Peyer's patch (tissue), 4 donors: ENCODE results near the gene ARID1B. TPM values are rescaled to one million over a fixed set of nuclear protein-coding genes. Genes with fewer than 3 reads are reported as not detected.

Experiments used
- DNase-seq, 3 donors: peaks; one replicate each; pipeline ENCODE4 v3.0.0-alpha.2; 2017 to 2019
- H3K27ac ChIP-seq, 4 donors: fragments of 200-600 bp; sonication (generic); one replicate each; pipeline ENCODE4 v1.5.1; 2016 to 2019
- H3K27me3 ChIP-seq, 2 donors: fragments of 200-600 bp; sonication (generic); one replicate each; pipeline ENCODE4 v1.5.1; 2019
- H3K36me3 ChIP-seq, 3 donors: fragments of 200-600 bp; sonication (generic); one replicate each; pipeline ENCODE4 v1.5.1; 2016 to 2019
- H3K4me1 ChIP-seq, 4 donors: fragments of 200-600 bp; sonication (generic); one replicate each; pipeline ENCODE4 v1.5.1; 2016 to 2019
- H3K4me3 ChIP-seq, 4 donors: fragments of 200-600 bp; sonication (generic); 1 replicate in 3 of 4; 2 replicates in 1 of 4; pipeline ENCODE4 v1.5.1; 2016 to 2019; ENCODE audit warnings: mild to moderate bottlenecking in 1 of 4
- H3K9me3 ChIP-seq, 4 donors: fragments of 200-600 bp; sonication (generic); one replicate each; pipeline ENCODE4 v1.5.1; 2016 to 2019; ENCODE audit warnings: mild to moderate bottlenecking in 1 of 4
- POLR2A ChIP-seq, 2 donors: fragments of 450-650 bp; IDR thresholded peaks; one replicate each; pipeline ENCODE4 v1.5.1; 2017; ENCODE audit warnings: antibody characterized with exemption in 2 of 2, mild to moderate bottlenecking in 2 of 2, moderate library complexity in 2 of 2
- total RNA-seq, 4 donors: library from RNA; depleted of rRNA; stranded (reverse); fragments of >200 nt; gene quantifications; one replicate each; pipeline ENCODE4 v1.1.0, GENCODE V29; 2016
- TF ChIP-seq, protein P1 (sequence below), 6 experiments: fragments of 450-650 bp in 4 of 6; fragments of 200-600 bp in 2 of 6; sonication (generic) in 1 of 6; IDR thresholded peaks; one replicate each; pipeline ENCODE4 v1.5.1; 2017 to 2019; ENCODE audit warnings: antibody characterized with exemption in 6 of 6, mild to moderate bottlenecking in 3 of 6, moderate library complexity in 1 of 6

ARID1B gene
- total RNA-seq, 4 donors from 2014 or later = 117 to 174 (median 149) TPM

DNA sequence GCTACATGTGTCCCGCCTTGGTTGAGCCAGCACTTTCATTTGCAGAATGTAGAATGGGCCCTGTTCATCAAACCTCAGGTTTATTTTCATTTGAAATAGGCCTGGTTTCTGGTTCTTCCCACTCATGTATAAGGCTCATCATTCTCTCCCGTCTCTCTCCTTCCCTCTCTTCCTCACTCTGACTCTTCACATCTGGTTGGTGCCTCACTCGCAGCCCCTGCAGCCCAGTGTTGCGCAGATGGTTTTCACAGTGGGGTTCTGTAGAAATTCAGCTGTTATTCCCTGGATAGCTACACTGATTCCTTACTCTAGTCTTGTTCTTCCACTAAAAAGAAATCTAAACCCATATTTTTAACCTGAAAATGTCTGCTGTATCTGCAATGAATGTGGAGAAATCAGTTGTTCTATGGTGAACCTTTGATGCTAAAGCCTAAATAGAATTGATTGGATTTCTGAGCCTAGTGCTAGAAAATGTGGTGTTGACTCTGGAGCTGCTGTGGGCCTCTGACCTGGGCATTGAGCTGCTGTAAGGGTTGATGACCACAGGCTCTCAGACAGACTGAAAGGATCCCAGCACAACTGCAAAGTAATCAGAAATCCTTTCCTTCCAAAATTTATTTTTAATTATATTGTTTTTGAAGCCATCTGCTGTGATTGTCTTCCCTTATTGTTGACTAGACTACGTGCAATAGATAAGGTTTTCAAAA is 395.8 kb downstream of the ARID1B start:
- Histone ChIP-seq H3K36me3 (peaks cover 0 to 20% (median 0%) of the 10 kb centered on the region in 3 donors), H3K4me3 (no peak overlapping the region), H3K27me3 (no peaks in the 10 kb centered on the region), H3K27ac (no peak overlapping the region), H3K9me3 (no peaks in the 10 kb centered on the region), H3K4me1 (no peaks in the 10 kb centered on the region)
- no peak for DNase-seq
- TF ChIP-seq POLR2A (IDR thresholded peaks at IDR 0.05) = no peak
- TF ChIP-seq, protein P1, sequence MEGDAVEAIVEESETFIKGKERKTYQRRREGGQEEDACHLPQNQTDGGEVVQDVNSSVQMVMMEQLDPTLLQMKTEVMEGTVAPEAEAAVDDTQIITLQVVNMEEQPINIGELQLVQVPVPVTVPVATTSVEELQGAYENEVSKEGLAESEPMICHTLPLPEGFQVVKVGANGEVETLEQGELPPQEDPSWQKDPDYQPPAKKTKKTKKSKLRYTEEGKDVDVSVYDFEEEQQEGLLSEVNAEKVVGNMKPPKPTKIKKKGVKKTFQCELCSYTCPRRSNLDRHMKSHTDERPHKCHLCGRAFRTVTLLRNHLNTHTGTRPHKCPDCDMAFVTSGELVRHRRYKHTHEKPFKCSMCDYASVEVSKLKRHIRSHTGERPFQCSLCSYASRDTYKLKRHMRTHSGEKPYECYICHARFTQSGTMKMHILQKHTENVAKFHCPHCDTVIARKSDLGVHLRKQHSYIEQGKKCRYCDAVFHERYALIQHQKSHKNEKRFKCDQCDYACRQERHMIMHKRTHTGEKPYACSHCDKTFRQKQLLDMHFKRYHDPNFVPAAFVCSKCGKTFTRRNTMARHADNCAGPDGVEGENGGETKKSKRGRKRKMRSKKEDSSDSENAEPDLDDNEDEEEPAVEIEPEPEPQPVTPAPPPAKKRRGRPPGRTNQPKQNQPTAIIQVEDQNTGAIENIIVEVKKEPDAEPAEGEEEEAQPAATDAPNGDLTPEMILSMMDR (IDR thresholded peaks at IDR 0.05) = no peak

DNA sequence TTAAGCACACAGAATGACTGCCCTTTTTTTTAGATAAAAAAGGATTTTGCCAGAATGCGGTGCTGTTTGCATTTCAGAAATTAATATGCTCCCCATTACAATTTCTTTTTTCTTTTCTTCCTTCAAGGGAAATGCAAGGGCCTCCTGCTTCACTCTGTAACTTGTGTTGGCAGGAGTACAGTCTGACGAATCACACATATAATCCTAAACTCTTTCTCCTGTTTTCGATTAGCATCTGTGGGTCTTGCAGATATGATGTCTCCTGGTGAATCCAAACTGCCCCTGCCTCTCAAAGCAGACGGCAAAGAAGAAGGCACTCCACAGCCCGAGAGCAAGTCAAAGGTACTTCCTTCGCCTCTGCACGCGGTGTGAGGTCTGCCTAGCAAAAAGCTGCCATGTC is 396.6 kb downstream of the ARID1B start:
- Histone ChIP-seq H3K27me3 (no peaks in the 10 kb centered on the region), H3K27ac (no peak overlapping the region), H3K9me3 (no peaks in the 10 kb centered on the region), H3K4me1 (no peaks in the 10 kb centered on the region), H3K36me3 (peaks cover 0 to 12% (median 0%) of the 10 kb centered on the region in 3 donors), H3K4me3 (no peak overlapping the region)
- no peak for TF ChIP-seq POLR2A (IDR thresholded peaks at IDR 0.05)
- TF ChIP-seq, protein P1 (IDR thresholded peaks at IDR 0.05) = no peak
- no peak for DNase-seq

DNA sequence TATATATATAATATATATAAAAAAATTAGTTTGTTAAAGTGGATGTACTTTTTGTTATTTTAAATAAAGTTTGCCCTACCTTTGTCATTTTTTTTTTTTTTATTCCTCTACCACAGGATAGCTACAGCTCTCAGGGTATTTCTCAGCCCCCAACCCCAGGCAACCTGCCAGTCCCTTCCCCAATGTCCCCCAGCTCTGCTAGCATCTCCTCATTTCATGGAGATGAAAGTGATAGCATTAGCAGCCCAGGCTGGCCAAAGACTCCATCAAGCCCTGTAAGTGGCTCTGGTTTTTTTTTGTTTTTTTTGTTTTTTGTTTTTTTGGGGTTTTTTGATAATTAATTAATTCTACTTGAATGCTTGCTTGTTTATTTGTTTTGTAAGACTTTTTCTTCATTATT is 397.6 kb downstream of the ARID1B start:
- no peak for DNase-seq
- Histone ChIP-seq H3K4me1 (no peaks in the 10 kb centered on the region), H3K27me3 (no peaks in the 10 kb centered on the region), H3K9me3 (no peaks in the 10 kb centered on the region), H3K36me3 (peaks cover 0 to 9% (median 0%) of the 10 kb centered on the region in 3 donors), H3K27ac (no peak overlapping the region), H3K4me3 (no peak overlapping the region)
- no peak for TF ChIP-seq POLR2A (IDR thresholded peaks at IDR 0.05)
- TF ChIP-seq, protein P1 (IDR thresholded peaks at IDR 0.05) = no peak

DNA sequence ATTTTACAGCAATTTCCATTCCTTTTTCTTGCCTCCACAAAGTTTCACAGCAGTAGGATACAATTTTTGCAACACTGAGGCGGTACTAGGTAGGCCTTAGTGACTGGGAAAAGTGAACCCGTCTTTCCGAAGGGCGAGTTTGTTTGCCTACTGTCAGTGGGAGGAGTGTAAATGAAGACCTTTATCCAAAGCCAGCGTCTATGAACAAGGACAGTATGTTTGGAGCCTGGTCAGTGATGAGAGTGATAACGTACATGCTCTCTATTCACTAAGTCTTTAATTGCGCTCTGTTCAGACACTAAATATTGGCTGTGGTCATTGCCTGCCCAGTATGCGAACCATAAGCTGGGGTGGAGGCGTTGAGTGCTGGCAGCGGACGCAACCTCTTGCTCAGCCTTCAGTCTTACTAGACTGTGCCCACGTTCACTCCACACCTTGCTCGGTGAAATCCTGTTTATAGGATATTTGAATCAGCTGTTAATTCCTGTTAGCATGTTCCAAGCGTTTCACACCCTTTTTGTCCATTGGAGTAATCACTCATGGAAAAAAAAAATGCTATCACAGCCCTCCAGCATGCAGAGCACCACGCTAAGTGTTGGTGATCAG is 400.7 kb downstream of the ARID1B start:
- no peaks in the 10 kb centered on the region for H3K9me3 ChIP-seq
- H3K4me3 ChIP-seq = no peak overlapping the region
- H3K27ac ChIP-seq = no peak overlapping the region
- H3K36me3 ChIP-seq = peaks cover 0 to 24% (median 0%) of the 10 kb centered on the region in 3 donors
- peaks cover 0 to 6% (median 0%) of the 10 kb centered on the region in 4 donors for H3K4me1 ChIP-seq
- DNase-seq = no peak
- TF ChIP-seq POLR2A (IDR thresholded peaks at IDR 0.05) = no peak
- H3K27me3 ChIP-seq = no peaks in the 10 kb centered on the region

DNA sequence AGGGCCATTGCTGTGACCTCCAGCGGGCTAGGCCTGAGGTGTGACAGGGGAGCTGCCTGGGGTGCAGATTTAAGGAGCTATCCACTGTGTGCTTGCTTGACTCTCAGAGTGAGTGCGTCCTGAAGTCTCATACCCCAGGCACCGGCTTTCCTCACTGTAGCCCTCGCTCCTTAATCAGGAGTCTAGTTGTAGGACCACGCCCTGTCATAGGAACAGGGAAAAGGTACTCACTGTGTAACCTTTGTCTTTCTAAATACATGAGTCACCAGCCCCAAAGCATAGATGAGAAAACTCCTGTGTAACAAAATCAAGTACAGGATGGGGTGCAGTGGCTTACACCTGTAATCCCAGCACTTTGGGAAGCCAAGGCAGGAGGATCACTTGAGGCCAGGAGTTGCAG is 404.5 kb downstream of the ARID1B start:
- Histone ChIP-seq H3K4me3 (no peak overlapping the region), H3K36me3 (peaks cover 0 to 37% (median 0%) of the 10 kb centered on the region in 3 donors), H3K27me3 (no peaks in the 10 kb centered on the region), H3K4me1 (peaks cover 0 to 22% (median 0%) of the 10 kb centered on the region in 4 donors), H3K9me3 (no peaks in the 10 kb centered on the region), H3K27ac (peak overlapping the region in 1 of 4 donors; percentile 54)
- TF ChIP-seq POLR2A (IDR thresholded peaks at IDR 0.05) = no peak
- TF ChIP-seq, protein P1 (IDR thresholded peaks at IDR 0.05) = no peak
- peak in 1 of 3 donors; percentile 63 for DNase-seq
